GM12878 (cell line): ENCODE measurements around the gene GPR31. TPM values are rescaled to one million over a fixed set of nuclear protein-coding genes. Genes with fewer than 3 reads are reported as not detected.

ENCODE experiments used
- BACH1 ChIP-seq: fragments of 450-650 bp; IDR thresholded peaks from 2 replicates; pipeline ENCODE4 v1.6.1; 2017; ENCODE audit warnings: mild to moderate bottlenecking, borderline replicate concordance
- BCL11A ChIP-seq: IDR thresholded peaks from 2 replicates; pipeline ENCODE4 v1.6.1; 2011; ENCODE audit warnings: low read depth, low read length
- BHLHE40 ChIP-seq, 2 experiments: fragments of 450-650 bp in 1 of 2; IDR thresholded peaks; 2 replicates each; pipeline ENCODE4 v1.6.1; 2011 to 2017; ENCODE audit warnings: low read depth in 2 of 2, borderline replicate concordance in 1 of 2, improper control_type of control experiment in 1 of 2, low read length in 1 of 2, mild to moderate bottlenecking in 1 of 2
- BMI1 ChIP-seq: fragments of 450-650 bp; IDR thresholded peaks from 2 replicates; pipeline ENCODE4 v1.6.1; 2016; ENCODE audit warnings: mild to moderate bottlenecking, moderate library complexity, borderline replicate concordance
- CREM ChIP-seq: IDR thresholded peaks from 2 replicates; pipeline ENCODE4 v1.6.1; 2014; ENCODE audit warnings: antibody characterized with exemption, low read depth
- EP300 ChIP-seq, 2 experiments: fragments of 150-350 bp in 1 of 2; IDR thresholded peaks; 2 replicates each; pipeline ENCODE4 v1.6.1; 2011 to 2012; ENCODE audit warnings: low read depth in 2 of 2, low read length in 2 of 2, borderline replicate concordance in 1 of 2, improper control_type of control experiment in 1 of 2, inconsistent platforms in 1 of 2; ENCODE audit not compliant: control insufficient read depth in 1 of 2
- ESRRA ChIP-seq: IDR thresholded peaks from 2 replicates; pipeline ENCODE4 v1.6.1; 2012; ENCODE audit warnings: mild to moderate bottlenecking, low read length, improper control_type of control experiment
- FOXK2 ChIP-seq: fragments of 450-650 bp; IDR thresholded peaks from 2 replicates; pipeline ENCODE4 v1.6.1; 2017; ENCODE audit warnings: mild to moderate bottlenecking, moderate library complexity
- FOXM1 ChIP-seq: IDR thresholded peaks from 2 replicates; pipeline ENCODE4 v1.6.1; 2012; ENCODE audit warnings: low read depth, mild to moderate bottlenecking, inconsistent platforms, low read length, moderate library complexity
- IKZF1 ChIP-seq: fragments of 450-650 bp; conservative IDR thresholded peaks from 2 replicates; pipeline ENCODE4 v1.6.1; 2017; ENCODE audit warnings: antibody characterized with exemption, mild to moderate bottlenecking
- MEF2A ChIP-seq: IDR thresholded peaks from 2 replicates; pipeline ENCODE4 v1.6.1; 2011; ENCODE audit warnings: low read depth, mild to moderate bottlenecking, low read length, moderate library complexity; ENCODE audit not compliant: insufficient read depth
- MEF2B ChIP-seq: fragments of 450-650 bp; IDR thresholded peaks from 2 replicates; pipeline ENCODE4 v1.6.1; 2018; ENCODE audit warnings: mild to moderate bottlenecking, moderate library complexity; ENCODE audit not compliant: partially characterized antibody, poor library complexity, severe bottlenecking
- MYB ChIP-seq: fragments of 150-350 bp; IDR thresholded peaks from 2 replicates; pipeline ENCODE4 v1.6.1; 2014; ENCODE audit warnings: mild to moderate bottlenecking, low read depth, low read length, borderline replicate concordance
- NFYA ChIP-seq: IDR thresholded peaks from 2 replicates; pipeline ENCODE4 v1.6.1; 2011; ENCODE audit warnings: low read depth, mild to moderate bottlenecking, low read length, improper control_type of control experiment, borderline replicate concordance
- PAX5 ChIP-seq: IDR thresholded peaks from 2 replicates; pipeline ENCODE4 v1.6.1; 2011; ENCODE audit warnings: low read depth, low read length, borderline replicate concordance
- POLR2A ChIP-seq: IDR thresholded peaks from 2 replicates; pipeline ENCODE4 v1.6.1; 2011; ENCODE audit warnings: low read depth, mild to moderate bottlenecking, low read length
- SMAD5 ChIP-seq: IDR thresholded peaks from 2 replicates; pipeline ENCODE4 v1.6.1; 2016; ENCODE audit warnings: antibody characterized with exemption, low read depth
- SREBF1 ChIP-seq: IDR thresholded peaks from 2 replicates; pipeline ENCODE4 v1.6.1; 2012; ENCODE audit warnings: mild to moderate bottlenecking, low read length
- TCF12 ChIP-seq: IDR thresholded peaks from 2 replicates; pipeline ENCODE4 v1.6.1; 2011; ENCODE audit warnings: low read depth, mild to moderate bottlenecking, low read length
- YBX1 ChIP-seq: fragments of 450-650 bp; IDR thresholded peaks from 2 replicates; pipeline ENCODE4 v1.6.1; 2016; ENCODE audit warnings: antibody characterized with exemption
- ZNF207 ChIP-seq: fragments of 450-650 bp; IDR thresholded peaks from 2 replicates; pipeline ENCODE4 v1.6.1; 2014; ENCODE audit warnings: antibody characterized with exemption, mild to moderate bottlenecking, borderline replicate concordance
- polyA plus RNA-seq, 11 experiments: library from polyadenylated mRNA; depleted of rRNA in 4 of 11; unstranded in 6 of 11; stranded (reverse) in 5 of 11; fragments of >200 nt; fragmentation: Nextera tagmentation in 4 of 11; fragmentation: Illumina TruSeq in 1 of 11; extraction: Ambion mirVana in 4 of 11; extraction: Trizol in 1 of 11; gene quantifications; 1 replicate in 1 of 11; 2 replicates in 10 of 11; pipeline versions ENCODE4 v1.2.1 to v1.2.3, GENCODE V29; 2011 to 2016; ENCODE audit warnings: inconsistent platforms in 2 of 11, missing spikeins in 2 of 11, low read depth in 1 of 11
- total RNA-seq, 4 experiments: library from RNA; depleted of rRNA in 3 of 4; stranded (reverse); fragments of >200 nt in 3 of 4; fragmentation: Illumina TruSeq in 1 of 4; extraction: Trizol in 1 of 4; gene quantifications; 2 replicates each; pipeline versions ENCODE4 v1.2.1 to v1.2.3, GENCODE V29; 2013 to 2021
- TF ChIP-seq, protein P1 (sequence below): fragments of 450-650 bp; IDR thresholded peaks from 2 replicates; pipeline ENCODE4 v1.6.1; 2017; ENCODE audit warnings: mild to moderate bottlenecking, low read depth, inconsistent platforms; ENCODE audit not compliant: poor library complexity, severe bottlenecking
- TF ChIP-seq, protein P2 (sequence below): IDR thresholded peaks from 2 replicates; pipeline ENCODE4 v1.6.1; 2012; ENCODE audit warnings: low read depth, low read length, improper control_type of control experiment
- TF ChIP-seq, protein P3 (sequence below): fragments of 450-650 bp; IDR thresholded peaks from 2 replicates; pipeline ENCODE4 v1.6.1; 2016; ENCODE audit warnings: mild to moderate bottlenecking, moderate library complexity, borderline replicate concordance

GPR31 gene
- total and polyA plus RNA-seq, 10 of the 15 experiments (the other 5 are each of a cell fraction or from before 2014, with no cell fraction given) = not detected

DNA sequence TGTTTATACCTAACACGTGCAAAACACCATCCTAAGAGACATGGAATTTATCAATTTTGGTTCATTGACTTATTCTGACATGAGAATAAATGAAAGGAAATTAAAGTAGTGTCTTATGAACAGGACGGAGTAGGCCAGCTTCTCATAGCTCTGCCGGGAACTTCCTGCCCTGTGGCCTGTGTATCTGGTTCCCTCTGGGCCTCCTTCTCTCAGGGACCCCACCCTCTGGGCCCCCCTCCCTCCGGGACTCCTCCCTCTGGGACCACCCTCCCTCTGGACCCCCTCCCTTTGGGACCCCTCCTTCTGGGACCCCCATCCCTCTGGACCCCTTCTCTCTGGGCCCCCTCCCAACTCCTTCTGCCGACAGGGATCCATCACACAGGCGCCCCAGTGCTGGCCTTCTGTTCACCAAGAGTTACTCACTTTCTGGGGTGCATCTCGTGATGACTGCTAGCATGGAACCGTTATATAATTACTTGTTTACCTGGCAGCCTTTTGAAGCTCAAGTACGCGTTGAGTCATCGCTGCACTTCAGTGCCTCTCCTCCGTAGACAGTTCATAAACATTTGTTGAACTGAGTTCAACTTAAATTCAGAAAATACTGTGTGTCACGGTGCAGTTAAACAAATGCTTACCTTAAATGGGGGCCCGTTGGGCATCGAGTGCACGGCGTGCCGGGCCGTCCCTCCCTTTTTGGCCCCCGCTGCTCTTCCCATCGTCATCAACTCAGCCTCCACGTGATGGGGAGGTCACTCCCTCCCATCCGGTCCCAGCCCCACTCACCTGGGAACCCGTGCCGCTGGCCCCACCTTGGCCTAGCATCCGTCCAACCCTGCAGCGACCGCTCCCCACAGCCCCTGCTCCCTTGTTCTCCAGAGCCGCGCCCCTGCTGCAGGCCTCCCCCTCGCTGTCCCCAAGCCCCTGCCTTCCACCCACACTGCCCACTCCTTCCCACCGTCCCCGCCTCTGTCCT lies 26.8 kb downstream of the GPR31 start (continued):
- TF ChIP-seq BMI1 = no peak
- no peak for TF ChIP-seq FOXM1
- TF ChIP-seq YBX1 = no peak
- TF ChIP-seq MYB = no peak
- TF ChIP-seq BHLHE40 (IDR thresholded peaks at IDR 0.05; ENCODE audit: borderline replicate concordance in 1 of 2, low read depth in 2 of 2, low read length in 1 of 2) = peak; percentile 53 to 80; a peak in 3 of 4 replicates
- no peak for TF ChIP-seq TCF12
- TF ChIP-seq, protein P1, sequence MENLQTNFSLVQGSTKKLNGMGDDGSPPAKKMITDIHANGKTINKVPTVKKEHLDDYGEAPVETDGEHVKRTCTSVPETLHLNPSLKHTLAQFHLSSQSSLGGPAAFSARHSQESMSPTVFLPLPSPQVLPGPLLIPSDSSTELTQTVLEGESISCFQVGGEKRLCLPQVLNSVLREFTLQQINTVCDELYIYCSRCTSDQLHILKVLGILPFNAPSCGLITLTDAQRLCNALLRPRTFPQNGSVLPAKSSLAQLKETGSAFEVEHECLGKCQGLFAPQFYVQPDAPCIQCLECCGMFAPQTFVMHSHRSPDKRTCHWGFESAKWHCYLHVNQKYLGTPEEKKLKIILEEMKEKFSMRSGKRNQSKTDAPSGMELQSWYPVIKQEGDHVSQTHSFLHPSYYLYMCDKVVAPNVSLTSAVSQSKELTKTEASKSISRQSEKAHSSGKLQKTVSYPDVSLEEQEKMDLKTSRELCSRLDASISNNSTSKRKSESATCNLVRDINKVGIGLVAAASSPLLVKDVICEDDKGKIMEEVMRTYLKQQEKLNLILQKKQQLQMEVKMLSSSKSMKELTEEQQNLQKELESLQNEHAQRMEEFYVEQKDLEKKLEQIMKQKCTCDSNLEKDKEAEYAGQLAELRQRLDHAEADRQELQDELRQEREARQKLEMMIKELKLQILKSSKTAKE = no peak
- TF ChIP-seq PAX5 = peak; percentile 41; the same call in 1 of the 2 replicates
- no peak for TF ChIP-seq BACH1
- TF ChIP-seq SMAD5 = no peak
- peak; percentile 26 to 69; a peak in 2 of 4 replicates for TF ChIP-seq EP300 (IDR thresholded peaks at IDR 0.05; ENCODE audit: borderline replicate concordance in 1 of 2, control insufficient read depth in 1 of 2, low read depth in 2 of 2, low read length in 2 of 2)
- TF ChIP-seq, protein P2, sequence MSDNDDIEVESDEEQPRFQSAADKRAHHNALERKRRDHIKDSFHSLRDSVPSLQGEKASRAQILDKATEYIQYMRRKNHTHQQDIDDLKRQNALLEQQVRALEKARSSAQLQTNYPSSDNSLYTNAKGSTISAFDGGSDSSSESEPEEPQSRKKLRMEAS = peak; percentile 38; the same call in 1 of the 2 replicates
- no peak for TF ChIP-seq FOXK2
- TF ChIP-seq MEF2A = no peak
- TF ChIP-seq IKZF1 = 0 out of 2 replicates have a peak, but pooled peaks have one; percentile 9
- no peak for TF ChIP-seq ZNF207
- TF ChIP-seq, protein P3, sequence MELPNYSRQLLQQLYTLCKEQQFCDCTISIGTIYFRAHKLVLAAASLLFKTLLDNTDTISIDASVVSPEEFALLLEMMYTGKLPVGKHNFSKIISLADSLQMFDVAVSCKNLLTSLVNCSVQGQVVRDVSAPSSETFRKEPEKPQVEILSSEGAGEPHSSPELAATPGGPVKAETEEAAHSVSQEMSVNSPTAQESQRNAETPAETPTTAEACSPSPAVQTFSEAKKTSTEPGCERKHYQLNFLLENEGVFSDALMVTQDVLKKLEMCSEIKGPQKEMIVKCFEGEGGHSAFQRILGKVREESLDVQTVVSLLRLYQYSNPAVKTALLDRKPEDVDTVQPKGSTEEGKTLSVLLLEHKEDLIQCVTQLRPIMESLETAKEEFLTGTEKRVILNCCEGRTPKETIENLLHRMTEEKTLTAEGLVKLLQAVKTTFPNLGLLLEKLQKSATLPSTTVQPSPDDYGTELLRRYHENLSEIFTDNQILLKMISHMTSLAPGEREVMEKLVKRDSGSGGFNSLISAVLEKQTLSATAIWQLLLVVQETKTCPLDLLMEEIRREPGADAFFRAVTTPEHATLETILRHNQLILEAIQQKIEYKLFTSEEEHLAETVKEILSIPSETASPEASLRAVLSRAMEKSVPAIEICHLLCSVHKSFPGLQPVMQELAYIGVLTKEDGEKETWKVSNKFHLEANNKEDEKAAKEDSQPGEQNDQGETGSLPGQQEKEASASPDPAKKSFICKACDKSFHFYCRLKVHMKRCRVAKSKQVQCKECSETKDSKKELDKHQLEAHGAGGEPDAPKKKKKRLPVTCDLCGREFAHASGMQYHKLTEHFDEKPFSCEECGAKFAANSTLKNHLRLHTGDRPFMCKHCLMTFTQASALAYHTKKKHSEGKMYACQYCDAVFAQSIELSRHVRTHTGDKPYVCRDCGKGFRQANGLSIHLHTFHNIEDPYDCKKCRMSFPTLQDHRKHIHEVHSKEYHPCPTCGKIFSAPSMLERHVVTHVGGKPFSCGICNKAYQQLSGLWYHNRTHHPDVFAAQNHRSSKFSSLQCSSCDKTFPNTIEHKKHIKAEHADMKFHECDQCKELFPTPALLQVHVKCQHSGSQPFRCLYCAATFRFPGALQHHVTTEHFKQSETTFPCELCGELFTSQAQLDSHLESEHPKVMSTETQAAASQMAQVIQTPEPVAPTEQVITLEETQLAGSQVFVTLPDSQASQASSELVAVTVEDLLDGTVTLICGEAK = no peak
- TF ChIP-seq MEF2B = peak; percentile 7
- TF ChIP-seq POLR2A = no peak
- no peak for TF ChIP-seq SREBF1
- no peak for TF ChIP-seq ESRRA
- no peak for TF ChIP-seq NFYA
- TF ChIP-seq CREM = peak; percentile 22; the same call in 1 of the 2 replicates
- peak; percentile 25; the same call in 1 of the 2 replicates for TF ChIP-seq BCL11A
